Stromal cell of bone marrow (primary cell): ENCODE measurements around the gene WFS1.

ENCODE experiments used
- DNase-seq: peaks from one replicate; pipeline ENCODE4 v3.0.0-alpha.2; 2012; ENCODE audit warnings: low read depth

The WFS1 gene

GRCh38 chr4:6298852-6299251 is 29.2 kb downstream of the WFS1 start:
- DNase-seq = no peak

DNA sequence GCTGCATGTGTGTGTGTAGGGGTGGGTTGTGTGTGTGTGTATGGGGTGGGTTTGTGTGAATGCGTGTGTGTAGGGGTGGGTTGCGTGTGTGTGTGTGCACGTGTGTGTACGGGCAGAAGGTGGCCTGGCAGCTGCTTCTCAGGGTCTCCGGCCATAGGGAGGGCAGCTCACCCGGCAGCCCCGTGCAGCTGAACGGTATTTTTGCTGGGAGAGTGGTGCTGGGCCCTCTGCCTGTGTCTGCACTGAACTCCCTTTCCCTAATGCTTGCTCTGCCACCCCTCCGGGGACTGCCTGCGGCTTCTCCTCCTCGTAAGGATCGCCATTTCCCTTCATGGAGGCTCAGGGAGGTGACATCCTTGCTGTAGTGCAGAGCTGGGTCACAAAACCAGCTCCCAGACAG is 30.2 kb downstream of the WFS1 start:
- DNase-seq = no peak

- DNase-seq = no peak
Observed at GRCh38 chr4:6300359-6300758, 30.7 kb downstream of the WFS1 start.

- DNase-seq = no peak
Observed at GRCh38 chr4:6301051-6301731, 31.5 kb downstream of the WFS1 start.

- no peak for DNase-seq
Observed at GRCh38 chr4:6301732-6302442, 32.2 kb downstream of the WFS1 start.

DNA sequence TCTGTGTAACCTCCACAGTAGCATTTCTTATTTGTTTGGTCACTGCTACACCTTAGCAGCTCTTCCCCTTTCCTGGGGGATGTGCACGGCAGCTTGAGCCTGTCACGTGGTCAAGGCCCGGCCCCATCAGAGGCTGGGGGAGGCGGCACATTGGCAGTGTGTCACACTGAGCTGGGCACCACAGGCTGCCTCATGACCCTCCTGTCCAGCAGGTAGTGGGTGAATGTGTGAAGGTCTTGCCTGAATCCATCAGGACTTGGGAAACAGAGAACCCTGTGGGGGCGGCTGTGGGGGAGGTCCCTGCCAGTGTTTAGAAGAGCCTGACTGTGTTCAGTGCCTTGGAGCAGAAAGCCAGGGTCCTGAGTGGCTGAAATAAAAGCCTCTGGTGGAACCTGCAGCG is 33.2 kb downstream of the WFS1 start:
- DNase-seq = no peak

DNA sequence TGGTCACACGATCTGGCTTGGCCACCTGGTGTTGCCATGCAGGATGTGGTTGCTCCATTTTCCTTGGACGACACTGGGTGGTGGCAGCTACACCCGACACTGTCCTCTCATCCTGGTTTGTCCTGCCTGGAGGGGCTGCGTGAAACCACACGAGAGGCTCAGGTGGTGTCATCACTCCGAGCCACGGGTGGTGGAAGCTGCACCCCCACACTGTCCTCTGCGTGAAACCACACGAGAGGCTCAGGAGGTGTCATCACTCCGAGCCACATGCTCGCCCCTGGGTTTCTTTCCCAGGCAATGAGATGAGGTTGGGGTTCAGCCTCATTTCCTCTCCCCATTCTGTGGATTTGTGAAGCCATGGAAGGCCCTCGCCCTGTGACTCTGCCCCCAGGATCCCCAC is 34.3 kb downstream of the WFS1 start:
- no peak for DNase-seq

DNA sequence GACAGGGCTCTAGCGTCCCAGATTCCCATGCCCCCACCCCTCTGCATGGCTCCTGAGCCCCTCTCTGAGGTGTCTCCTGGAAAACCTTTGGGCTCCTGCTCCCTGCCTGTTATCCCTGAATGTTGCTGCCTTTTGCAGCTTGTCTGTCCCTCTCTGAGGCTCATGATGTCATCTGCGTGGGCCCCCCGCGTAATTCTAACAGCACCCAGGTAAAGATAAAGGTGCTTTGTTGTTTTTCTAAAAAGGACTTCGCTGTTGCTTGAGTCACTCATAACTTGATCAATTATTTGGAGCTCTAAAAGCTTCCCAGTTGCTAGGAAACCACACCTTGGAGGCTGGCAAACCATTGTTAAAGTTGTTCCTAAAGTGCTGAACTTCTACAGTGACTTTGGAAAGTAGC is 36.6 kb downstream of the WFS1 start:
- DNase-seq = no peak

DNA sequence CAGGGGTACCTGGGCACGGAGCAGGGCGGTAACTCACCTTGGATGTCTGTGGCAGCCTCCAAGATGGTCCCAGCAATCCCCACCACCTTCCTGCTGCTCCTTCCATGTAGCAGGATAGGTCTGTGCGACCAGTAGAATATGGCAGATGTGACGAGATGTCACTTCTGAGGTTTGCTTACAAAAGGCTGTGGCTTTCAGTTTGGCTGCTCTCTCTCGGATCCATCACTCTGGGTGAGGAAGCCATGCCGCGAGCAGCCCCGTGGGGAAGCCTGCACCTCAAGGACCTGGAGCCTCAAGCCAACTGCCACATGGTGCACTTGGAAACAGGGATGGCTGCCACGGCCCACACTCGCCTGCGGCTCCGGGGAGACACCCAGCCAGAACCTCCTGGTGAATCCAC is 37.6 kb downstream of the WFS1 start:
- no peak for DNase-seq

- no peak for DNase-seq
Observed at GRCh38 chr4:6307891-6308290, 38.2 kb downstream of the WFS1 start.

- DNase-seq = no peak
Observed at GRCh38 chr4:6308899-6309643, 39.4 kb downstream of the WFS1 start.

DNA sequence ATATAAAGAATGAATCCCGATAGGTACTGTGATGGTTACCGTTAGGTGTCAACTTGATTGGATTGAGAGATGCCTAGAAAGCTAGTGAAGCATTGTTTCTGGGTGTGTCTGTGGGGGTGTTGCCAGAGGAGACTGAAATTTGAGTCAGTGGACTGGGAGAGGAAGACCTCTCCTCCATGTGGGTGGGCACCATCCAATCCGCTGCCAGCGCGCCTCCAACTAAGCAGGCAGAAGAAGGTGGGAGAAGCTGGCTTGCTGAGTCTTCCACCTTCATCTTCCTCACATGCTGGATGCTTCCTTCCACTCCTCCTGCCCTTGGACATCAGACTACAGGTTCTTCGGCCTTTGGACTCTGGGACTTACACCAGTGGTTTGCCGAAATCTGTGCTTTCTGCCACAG is 40.1 kb downstream of the WFS1 start:
- no peak for DNase-seq

DNA sequence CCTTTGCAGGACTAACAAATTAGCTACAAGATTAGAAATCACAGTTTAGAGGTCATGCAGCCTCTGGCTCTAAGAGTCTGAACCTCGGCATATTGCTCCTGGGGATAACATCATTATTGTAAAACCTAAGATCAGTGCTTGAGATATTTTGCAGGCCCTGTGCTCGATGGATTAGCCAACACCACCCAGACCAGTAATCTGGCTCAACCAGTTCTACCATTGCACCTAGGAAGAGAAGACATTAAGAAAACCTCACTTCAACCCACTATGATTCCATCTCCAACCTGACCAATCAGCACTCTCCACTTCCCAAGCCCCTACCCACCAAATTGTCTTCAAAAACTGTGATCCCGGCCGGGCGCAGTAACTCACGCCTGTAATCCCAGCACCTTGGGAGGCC is 43.6 kb downstream of the WFS1 start:
- no peak for DNase-seq

DNA sequence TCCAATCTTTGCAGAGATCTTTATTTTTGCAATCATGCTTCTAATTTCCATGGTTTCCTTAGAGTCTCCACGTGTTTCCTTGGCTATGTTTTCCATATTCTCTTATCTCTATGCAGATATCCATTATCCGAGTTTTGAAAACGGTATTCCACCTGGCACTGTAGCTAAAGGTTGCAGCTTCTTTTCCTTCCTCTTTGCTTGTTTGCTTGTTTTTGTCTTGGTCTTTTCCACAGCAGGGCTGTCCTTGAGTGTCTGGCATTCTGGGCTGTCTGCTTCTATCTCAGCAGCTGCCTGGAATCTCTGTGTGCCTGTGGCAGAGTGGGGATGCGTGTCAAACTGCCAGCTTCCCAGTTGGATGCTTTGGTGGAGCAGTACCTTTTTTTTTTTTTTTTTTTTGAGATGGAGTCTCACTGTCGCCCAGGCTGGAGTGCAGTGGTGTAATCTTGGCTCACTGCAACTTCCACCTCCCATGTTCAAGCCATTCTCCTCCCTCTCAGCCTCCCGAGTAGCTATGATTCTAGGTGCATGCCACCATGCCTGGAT is 46.9 kb downstream of the WFS1 start:
- no peak for DNase-seq

- DNase-seq = no peak
Observed at GRCh38 chr4:6318206-6318605, 48.6 kb downstream of the WFS1 start.

DNA sequence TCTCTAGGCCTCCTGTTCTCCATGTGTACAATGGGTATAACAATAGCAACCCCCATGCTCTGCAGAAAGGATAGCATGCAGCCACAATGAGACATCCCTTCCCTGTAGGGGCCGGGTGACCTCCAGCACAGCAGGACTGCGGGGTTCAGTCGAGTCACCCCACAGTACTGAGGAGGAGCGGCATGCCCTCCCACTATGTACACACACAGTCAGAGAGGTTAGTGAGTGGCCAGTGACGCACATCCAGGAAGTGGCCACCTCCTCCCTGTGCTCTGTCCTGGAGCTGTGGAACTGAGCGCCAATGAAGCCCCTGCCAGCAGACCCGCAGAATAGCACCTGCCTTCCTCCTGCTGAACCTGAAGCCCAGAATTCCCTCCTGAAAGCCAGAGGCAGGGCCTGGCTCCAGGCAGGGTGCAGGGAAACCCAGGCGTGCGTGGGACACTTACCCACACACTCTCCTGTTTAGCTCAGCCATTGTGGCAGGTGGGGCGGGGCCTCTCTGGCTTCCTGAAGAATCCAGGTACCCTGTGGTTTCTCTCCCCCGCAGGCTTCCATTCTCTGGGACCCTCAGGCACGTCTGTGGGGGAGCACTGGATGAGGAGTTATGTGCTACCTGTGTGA is 50.0 kb downstream of the WFS1 start:
- DNase-seq = no peak

GRCh38 chr4:6320663-6321062 is 51.0 kb downstream of the WFS1 start:
- DNase-seq = no peak

- DNase-seq = no peak
Observed at GRCh38 chr4:6321361-6321760, 51.7 kb downstream of the WFS1 start.

DNA sequence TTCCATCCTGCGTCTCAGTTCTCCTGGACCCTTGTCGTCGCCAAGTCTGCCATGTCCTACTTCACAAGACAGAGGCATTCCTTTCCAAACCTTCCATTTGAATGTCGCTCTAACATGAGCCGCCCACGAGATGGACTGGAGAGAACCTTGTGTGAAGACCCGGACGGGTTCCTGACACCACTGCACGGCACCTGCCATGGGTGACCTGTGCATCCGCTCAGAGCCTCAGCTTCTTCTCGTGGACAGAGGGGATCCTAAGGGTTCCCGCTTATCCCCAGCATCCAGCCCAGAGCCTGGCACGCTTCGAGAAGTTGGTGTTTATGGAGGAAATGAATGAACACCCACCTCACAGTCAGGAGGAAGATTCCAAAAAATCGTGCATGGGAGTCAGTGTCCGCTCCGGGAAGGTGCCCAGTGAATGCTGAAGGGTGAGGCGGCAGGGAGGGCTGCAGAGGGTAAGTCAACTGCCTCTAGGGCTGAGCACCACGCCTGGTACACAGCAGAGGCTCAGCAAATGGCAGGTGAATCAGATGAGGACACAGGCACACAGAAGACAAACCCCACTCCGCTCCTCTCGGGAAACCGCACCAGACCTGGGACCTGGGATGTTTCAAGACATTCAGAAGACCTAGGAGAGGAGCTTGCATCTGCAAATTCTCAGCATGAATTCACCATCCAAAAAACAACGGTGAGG is 52.6 kb downstream of the WFS1 start:
- no peak for DNase-seq

DNA sequence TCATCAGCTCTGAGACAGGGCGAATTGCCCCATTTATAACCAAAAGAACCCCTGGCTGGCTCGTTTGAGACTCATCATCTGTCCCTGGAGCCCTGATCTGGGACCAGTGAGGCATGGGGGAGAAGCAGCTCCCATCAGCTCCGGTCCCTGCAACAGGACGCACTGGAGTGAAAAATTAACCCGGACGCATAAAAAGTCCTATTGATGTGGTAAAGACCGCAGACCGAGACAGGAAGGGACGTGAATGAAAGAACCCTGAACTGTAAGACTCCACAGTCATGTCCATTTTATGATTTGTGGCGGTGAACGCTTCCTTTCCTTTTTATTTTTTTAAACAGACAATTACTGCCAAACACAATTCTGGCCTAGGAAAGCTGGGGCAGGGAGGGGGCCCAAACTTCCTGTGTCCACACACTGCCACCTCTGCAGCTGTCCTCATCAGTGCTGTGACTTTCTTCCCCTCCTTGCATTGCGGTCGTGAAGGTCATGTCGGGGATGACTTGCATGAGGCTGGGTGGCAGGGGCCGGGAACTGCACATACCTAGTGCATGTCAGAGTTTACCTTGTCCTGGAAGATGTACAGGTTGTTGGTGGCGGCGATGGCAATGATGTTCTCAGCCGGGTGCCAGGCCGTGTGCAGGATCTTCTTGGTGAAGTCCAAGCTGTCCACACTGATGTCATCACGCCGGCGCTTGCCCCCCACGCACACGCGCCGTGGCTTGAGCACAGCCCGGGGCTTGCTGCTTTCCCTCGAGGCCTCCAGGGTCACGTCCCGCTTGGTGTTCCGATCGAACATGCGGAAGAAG is 53.3 kb downstream of the WFS1 start:
- DNase-seq = no peak

- no peak for DNase-seq
Observed at GRCh38 chr4:6324461-6324998, 54.9 kb downstream of the WFS1 start.
